GM12878 (cell line): Measurements from ENCODE around the gene SATB2. TPM values are rescaled to one million over a fixed set of nuclear protein-coding genes. Genes with fewer than 3 reads are reported as not detected.

ENCODE experiments used
- ATAC-seq: fragments of 200-7000 bp; cut with Tn5 transposase; 3 replicates; pipeline ENCODE4 v1.9.1; 2020; ENCODE audit warnings: mild to moderate bottlenecking, moderate library complexity
- BruUV-seq: library from RNA; stranded (reverse); fragments of 400-500 nt; replicated peaks from 2 replicates; lab custom pipeline; 2021; lab: Mats Ljungman, UMichigan
- CTCF ChIA-PET: fragments of 300-600 bp; sonication (Branson Sonifier 250); formaldehyde crosslinking; extraction: SDS; loops from one replicate; lab custom pipeline; 2021; ENCODE audit warnings: inconsistent platforms; lab: Yijun Ruan, JAX
- POLR2A ChIA-PET: fragments of 350-600 bp; formaldehyde crosslinking; extraction: SDS; loops from one replicate; lab custom pipeline; 2021; ENCODE audit warnings: inconsistent platforms; lab: Charles Lee
- RAD21 ChIA-PET: fragments of 300-600 bp; sonication (Branson Sonifier 250); formaldehyde crosslinking; loops from one replicate; lab custom pipeline; 2023; ENCODE audit warnings: antibody characterized with exemption; ENCODE audit not compliant: unreplicated experiment; lab: Charles Lee
- SMC1A ChIA-PET: fragments of 300-600 bp; sonication (Branson Sonifier 250); formaldehyde crosslinking; loops from one replicate; lab custom pipeline; 2023; ENCODE audit not compliant: unreplicated experiment, uncharacterized antibody; lab: Charles Lee
- DNase-seq: peaks from one replicate; pipeline ENCODE4 v3.0.0-alpha.2; 2011; ENCODE audit warnings: low read depth, low spot score
- FAIRE-seq: peaks from 3 replicates; lab custom pipeline; 2011; peaks lifted over from hg19 to GRCh38; lab: Jason Lieb, UNC
- H2AFZ ChIP-seq: 2 replicates; pipeline ENCODE4 v1.6.0; 2011; ENCODE audit warnings: low read depth, low read length, control low read depth; ENCODE audit not compliant: control insufficient read depth
- H3K27ac ChIP-seq: 2 replicates; pipeline ENCODE4 v1.5.1; 2011; ENCODE audit warnings: control low read depth; ENCODE audit not compliant: control insufficient read depth, insufficient read depth
- H3K27me3 ChIP-seq, 2 experiments: replicated peaks in 1 of 2; 2 replicates each; pipeline versions ENCODE4 v1.6.0 to v1.6.1; 2011; ENCODE audit warnings: low read length in 1 of 2; ENCODE audit not compliant: control insufficient read depth in 2 of 2, insufficient read depth in 2 of 2
- H3K36me3 ChIP-seq, 2 experiments: 2 replicates each; pipeline ENCODE4 v1.5.1; 2011; ENCODE audit warnings: low read length in 1 of 2; ENCODE audit not compliant: control insufficient read depth in 2 of 2, insufficient read depth in 2 of 2
- H3K4me1 ChIP-seq: 2 replicates; pipeline ENCODE4 v1.6.1; 2011; ENCODE audit warnings: mild to moderate bottlenecking, low read length, moderate library complexity, mixed read lengths; ENCODE audit not compliant: control insufficient read depth, insufficient read depth
- H3K4me2 ChIP-seq: 2 replicates; pipeline ENCODE4 v1.6.0; 2011; ENCODE audit warnings: control low read depth; ENCODE audit not compliant: control insufficient read depth, insufficient read depth
- H3K4me3 ChIP-seq: fragments of 200-600 bp; sonication (generic); 2 replicates; pipeline ENCODE4 v1.5.1; 2016
- H3K79me2 ChIP-seq: 2 replicates; pipeline ENCODE4 v1.6.0; 2011; ENCODE audit warnings: low read length; ENCODE audit not compliant: control insufficient read depth, insufficient read depth
- H3K9ac ChIP-seq: 2 replicates; pipeline ENCODE4 v1.8.0; 2011; ENCODE audit warnings: low read length, control low read depth, mixed read lengths; ENCODE audit not compliant: control insufficient read depth, insufficient read depth
- H3K9me3 ChIP-seq: replicated peaks from 3 replicates; pipeline ENCODE4 v1.5.1; 2011; ENCODE audit warnings: mild to moderate bottlenecking, low read length; ENCODE audit not compliant: control insufficient read depth, insufficient read depth
- H4K20me1 ChIP-seq: 2 replicates; pipeline ENCODE4 v1.6.0; 2011; ENCODE audit not compliant: control insufficient read depth, insufficient read depth
- CREB1 ChIP-seq: IDR thresholded peaks from 2 replicates; pipeline ENCODE4 v1.6.1; 2012; ENCODE audit warnings: low read depth, mild to moderate bottlenecking, inconsistent platforms
- DPF2 ChIP-seq: fragments of 450-650 bp; IDR thresholded peaks from 2 replicates; pipeline ENCODE4 v1.6.1; 2017; ENCODE audit warnings: mild to moderate bottlenecking
- FOXK2 ChIP-seq: fragments of 450-650 bp; IDR thresholded peaks from 2 replicates; pipeline ENCODE4 v1.6.1; 2017; ENCODE audit warnings: mild to moderate bottlenecking, moderate library complexity
- JUNB ChIP-seq: IDR thresholded peaks from 2 replicates; pipeline ENCODE4 v1.6.1; 2016; ENCODE audit warnings: antibody characterized with exemption, mild to moderate bottlenecking
- NR2F1 ChIP-seq: fragments of 450-650 bp; conservative IDR thresholded peaks from 2 replicates; pipeline ENCODE4 v1.6.1; 2017; ENCODE audit warnings: mild to moderate bottlenecking
- PAX5 ChIP-seq: IDR thresholded peaks from 2 replicates; pipeline ENCODE4 v1.6.1; 2011; ENCODE audit warnings: low read depth, low read length, borderline replicate concordance
- RAD21 ChIP-seq: IDR thresholded peaks from 2 replicates; pipeline ENCODE4 v1.6.1; 2011; ENCODE audit warnings: mild to moderate bottlenecking, low read depth, low read length, moderate library complexity; ENCODE audit not compliant: insufficient read depth
- SMC3 ChIP-seq: IDR thresholded peaks from 2 replicates; pipeline ENCODE4 v1.6.1; 2011; ENCODE audit warnings: low read length, improper control_type of control experiment, borderline replicate concordance
- SREBF1 ChIP-seq: IDR thresholded peaks from 2 replicates; pipeline ENCODE4 v1.6.1; 2012; ENCODE audit warnings: mild to moderate bottlenecking, low read length
- SUPT20H ChIP-seq: IDR thresholded peaks from 2 replicates; pipeline ENCODE4 v1.6.1; 2011; ENCODE audit warnings: low read depth, mild to moderate bottlenecking, low read length, moderate library complexity, borderline replicate concordance; ENCODE audit not compliant: control insufficient read depth
- TBL1XR1 ChIP-seq: IDR thresholded peaks from 2 replicates; pipeline ENCODE4 v1.6.1; 2012; ENCODE audit warnings: low read depth, low read length, improper control_type of control experiment
- TCF7 ChIP-seq: IDR thresholded peaks from 2 replicates; pipeline ENCODE4 v1.6.1; 2014; ENCODE audit warnings: antibody characterized with exemption, borderline replicate concordance
- ZNF24 ChIP-seq: fragments of 450-650 bp; IDR thresholded peaks from 2 replicates; pipeline ENCODE4 v1.6.1; 2017; ENCODE audit warnings: antibody characterized with exemption, mild to moderate bottlenecking
- WGBS: methylation state at CpG from one replicate; pipeline ENCODE4 v1.1.6; 2016; ENCODE audit warnings: low lambda C conversion rate; ENCODE audit not compliant: insufficient replicate concordance, insufficient coverage; ENCODE audit errors: missing lambda C conversion rate; 5-methylcytosine and 5-hydroxymethylcytosine counted together
- in situ Hi-C: fragments of 300-500 bp; cut with MboI; formaldehyde crosslinking; loops from 9 replicates; pipeline ENCODE4 v1.14.3; 2018; ENCODE audit warnings: mixed read lengths
- intact Hi-C: fragments of 100-400 bp; cut with micrococcal nuclease; formaldehyde crosslinking; loops from one replicate; pipeline ENCODE4 v1.14.2; 2022; ENCODE audit not compliant: unreplicated experiment
- polyA plus RNA-seq, 11 experiments: library from polyadenylated mRNA; depleted of rRNA in 4 of 11; unstranded in 6 of 11; stranded (reverse) in 5 of 11; fragments of >200 nt; fragmentation: Nextera tagmentation in 4 of 11; fragmentation: Illumina TruSeq in 1 of 11; extraction: Ambion mirVana in 4 of 11; extraction: Trizol in 1 of 11; gene quantifications; 1 replicate in 1 of 11; 2 replicates in 10 of 11; pipeline versions ENCODE4 v1.2.1 to v1.2.3, GENCODE V29; 2011 to 2016; ENCODE audit warnings: inconsistent platforms in 2 of 11, missing spikeins in 2 of 11, low read depth in 1 of 11
- total RNA-seq, 4 experiments: library from RNA; depleted of rRNA in 3 of 4; stranded (reverse); fragments of >200 nt in 3 of 4; fragmentation: Illumina TruSeq in 1 of 4; extraction: Trizol in 1 of 4; gene quantifications; 2 replicates each; pipeline versions ENCODE4 v1.2.1 to v1.2.3, GENCODE V29; 2013 to 2021
- TF ChIP-seq, protein P1 (sequence below): fragments of 450-650 bp; IDR thresholded peaks from 2 replicates; pipeline ENCODE4 v1.6.1; 2016; ENCODE audit warnings: mild to moderate bottlenecking
- TF ChIP-seq, protein P2 (sequence below), 3 experiments: IDR thresholded peaks in 2 of 3; conservative IDR thresholded peaks in 1 of 3; 2 replicates each; pipeline ENCODE4 v1.5.1; 2011; ENCODE audit warnings: low read depth in 3 of 3, low read length in 3 of 3, mild to moderate bottlenecking in 3 of 3, control low read depth in 2 of 3, moderate library complexity in 2 of 3, inconsistent platforms in 1 of 3, mixed read lengths in 1 of 3; ENCODE audit not compliant: control insufficient read depth in 2 of 3, insufficient read depth in 1 of 3; ENCODE audit errors: extremely low read depth in 1 of 3

Gene SATB2
- total and polyA plus RNA-seq, 10 of the 15 experiments (the other 5 are each of a cell fraction or from before 2014, with no cell fraction given): 0.03 to 0.56 (median 0.08) TPM; not detected in 3

DNA sequence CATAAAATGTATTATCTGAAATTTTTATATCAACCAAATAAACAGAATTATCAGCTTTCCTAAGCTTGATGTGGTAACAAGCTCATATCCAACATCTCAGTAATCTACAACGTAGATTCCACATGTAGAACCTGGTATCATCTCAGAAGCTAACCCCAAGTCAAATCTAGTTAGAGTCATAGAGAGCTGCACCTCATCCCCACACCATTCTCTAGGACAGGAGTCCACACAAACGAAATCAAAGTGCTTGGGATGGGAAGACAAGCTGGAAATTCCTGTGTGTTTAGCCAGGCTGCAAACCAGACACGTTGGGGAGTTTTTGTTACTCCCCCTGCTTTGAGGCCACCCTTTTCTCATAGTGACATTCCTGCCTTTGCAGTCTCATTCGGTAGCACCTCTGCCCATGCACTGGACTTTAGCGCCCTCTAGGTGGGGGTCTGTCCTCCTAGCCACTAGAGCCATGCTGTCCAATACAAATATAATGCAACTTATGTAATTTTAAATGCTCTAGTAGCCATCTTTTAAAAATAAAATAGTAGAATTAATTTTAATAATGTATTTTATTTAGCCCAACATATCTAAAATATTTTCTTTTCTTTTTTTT is 28.1 kb upstream of the SATB2 start:
- Histone ChIP-seq H3K4me2 (no peak overlapping the region), H3K9me3 (no peaks in the 10 kb centered on the region), H3K9ac (no peak overlapping the region), H3K27me3 (no peaks in the 10 kb centered on the region), H2AFZ (no peak overlapping the region), H3K36me3 (no peaks in the 10 kb centered on the region), H4K20me1 (no peaks in the 10 kb centered on the region), H3K27ac (no peak overlapping the region), H3K4me1 (no peaks in the 10 kb centered on the region), H3K4me3 (no peak overlapping the region), H3K79me2 (no peaks in the 10 kb centered on the region)
- CTCF ChIA-PET: interaction anchor here (0.6 to 8.9 kb wide), 39 partner anchors 8 to 1188 kb away, joined by 3 to 311 read pairs (median 4); no protein-coding TSS in a partner anchor
- SMC1A ChIA-PET: interaction anchor here (0.5 to 7.9 kb wide), 24 partner anchors 188 to 1774 kb away, joined by 3 to 130 read pairs (median 4); no protein-coding TSS in a partner anchor
- FAIRE-seq: no peak
- ATAC-seq: peak; percentile 95
- BruUV-seq: no TSS peak
- in situ Hi-C loops: loop anchor here (10.0 kb wide), 1 partner anchor 831 kb away; no protein-coding TSS in a partner anchor
- intact Hi-C loops: loop anchor here (1.0 to 10.0 kb wide), 5 partner anchors 251 to 1114 kb away; no protein-coding TSS in a partner anchor
- TF ChIP-seq TBL1XR1 (no peak), PAX5 (no peak), SMC3 (peak; percentile 49; the same call in 1 of the 2 replicates), CREB1 (no peak), NR2F1 (no peak), SREBF1 (no peak), RAD21 (peak; percentile 70), JUNB (no peak), DPF2 (no peak), TCF7 (no peak), SUPT20H (no peak), ZNF24 (no peak), FOXK2 (no peak)
- TF ChIP-seq, protein P1, sequence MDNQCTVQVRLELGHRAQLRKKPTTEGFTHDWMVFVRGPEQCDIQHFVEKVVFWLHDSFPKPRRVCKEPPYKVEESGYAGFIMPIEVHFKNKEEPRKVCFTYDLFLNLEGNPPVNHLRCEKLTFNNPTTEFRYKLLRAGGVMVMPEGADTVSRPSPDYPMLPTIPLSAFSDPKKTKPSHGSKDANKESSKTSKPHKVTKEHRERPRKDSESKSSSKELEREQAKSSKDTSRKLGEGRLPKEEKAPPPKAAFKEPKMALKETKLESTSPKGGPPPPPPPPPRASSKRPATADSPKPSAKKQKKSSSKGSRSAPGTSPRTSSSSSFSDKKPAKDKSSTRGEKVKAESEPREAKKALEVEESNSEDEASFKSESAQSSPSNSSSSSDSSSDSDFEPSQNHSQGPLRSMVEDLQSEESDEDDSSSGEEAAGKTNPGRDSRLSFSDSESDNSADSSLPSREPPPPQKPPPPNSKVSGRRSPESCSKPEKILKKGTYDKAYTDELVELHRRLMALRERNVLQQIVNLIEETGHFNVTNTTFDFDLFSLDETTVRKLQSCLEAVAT: no peak
- TF ChIP-seq, protein P2, sequence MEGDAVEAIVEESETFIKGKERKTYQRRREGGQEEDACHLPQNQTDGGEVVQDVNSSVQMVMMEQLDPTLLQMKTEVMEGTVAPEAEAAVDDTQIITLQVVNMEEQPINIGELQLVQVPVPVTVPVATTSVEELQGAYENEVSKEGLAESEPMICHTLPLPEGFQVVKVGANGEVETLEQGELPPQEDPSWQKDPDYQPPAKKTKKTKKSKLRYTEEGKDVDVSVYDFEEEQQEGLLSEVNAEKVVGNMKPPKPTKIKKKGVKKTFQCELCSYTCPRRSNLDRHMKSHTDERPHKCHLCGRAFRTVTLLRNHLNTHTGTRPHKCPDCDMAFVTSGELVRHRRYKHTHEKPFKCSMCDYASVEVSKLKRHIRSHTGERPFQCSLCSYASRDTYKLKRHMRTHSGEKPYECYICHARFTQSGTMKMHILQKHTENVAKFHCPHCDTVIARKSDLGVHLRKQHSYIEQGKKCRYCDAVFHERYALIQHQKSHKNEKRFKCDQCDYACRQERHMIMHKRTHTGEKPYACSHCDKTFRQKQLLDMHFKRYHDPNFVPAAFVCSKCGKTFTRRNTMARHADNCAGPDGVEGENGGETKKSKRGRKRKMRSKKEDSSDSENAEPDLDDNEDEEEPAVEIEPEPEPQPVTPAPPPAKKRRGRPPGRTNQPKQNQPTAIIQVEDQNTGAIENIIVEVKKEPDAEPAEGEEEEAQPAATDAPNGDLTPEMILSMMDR (IDR thresholded peaks at IDR 0.05 in 2 of 3, conservative IDR thresholded peaks at IDR 0.05 in 1 of 3; ENCODE audit: control insufficient read depth in 2 of 3, extremely low read depth in 1 of 3, insufficient read depth in 1 of 3, low read depth in 3 of 3, low read length in 3 of 3): peak; percentile 61 to 74 (median 72)
- no peak for DNase-seq
- 2% methylated on average over 5 of the region's 5 CpGs for WGBS
- POLR2A ChIA-PET: interaction anchor here (0.7 kb wide), 1 partner anchor 1294 kb away, joined by 3 read pairs; no protein-coding TSS in a partner anchor
- RAD21 ChIA-PET: interaction anchor here (0.6 to 7.2 kb wide), 14 partner anchors 20 to 1177 kb away, joined by 3 to 132 read pairs (median 4); no protein-coding TSS in a partner anchor
